HK-2 (cell line): ENCODE data around the gene TEX28.
"Not testable (repeated sequence)": the region's sequence is repeated elsewhere in the genome, so short reads cannot be mapped to it uniquely, and the experiment has no call there.

ENCODE experiments used
- DNase-seq: peaks from one replicate; pipeline ENCODE4 v3.0.0-alpha.2; 2018; ENCODE audit not compliant: unreplicated experiment

The TEX28 gene

GRCh38 chrX:154310616-154311536, 16.0 kb upstream of the TEX28 start:
- DNase-seq: no peak

- no peak for DNase-seq
Measured at GRCh38 chrX:154309041-154309775, 14.3 kb upstream of the TEX28 start.

GRCh38 chrX:154308108-154308946, 13.4 kb upstream of the TEX28 start:
- peak; percentile 59 for DNase-seq

- no peak for DNase-seq
Measured at GRCh38 chrX:154307202-154307601, 12.3 kb upstream of the TEX28 start.

- DNase-seq: no peak
Measured at GRCh38 chrX:154305541-154306205, 10.7 kb upstream of the TEX28 start.

GRCh38 chrX:154304846-154305245, 9.9 kb upstream of the TEX28 start:
- no peak for DNase-seq

GRCh38 chrX:154303476-154303875, 8.6 kb upstream of the TEX28 start:
- DNase-seq: no peak

- not testable (repeated sequence) for DNase-seq
Measured at GRCh38 chrX:154302998-154303397, 8.1 kb upstream of the TEX28 start.

GRCh38 chrX:154300816-154301215, 5.9 kb upstream of the TEX28 start:
- DNase-seq: no peak

- no peak for DNase-seq
Measured at GRCh38 chrX:154298312-154298711, 3.4 kb upstream of the TEX28 start.

GRCh38 chrX:154296731-154297130, 1.8 kb upstream of the TEX28 start:
- DNase-seq: no peak

GRCh38 chrX:154295664-154296310, 863 bp upstream of the TEX28 start, which contains the start of gene TKTL1:
Gene TKTL1 (plus strand): TSS chrX:154295795. CDS start chrX:154295860, 65 bp downstream.
- no peak for DNase-seq

GRCh38 chrX:154286406-154286805, 8.5 kb downstream of the TEX28 start:
- DNase-seq: not testable (repeated sequence)

GRCh38 chrX:154284489-154285338, 10.2 kb downstream of the TEX28 start:
- not testable (repeated sequence) for DNase-seq

GRCh38 chrX:154269245-154269644, 25.7 kb downstream of the TEX28 start:
- not testable (repeated sequence) for DNase-seq

- not testable (repeated sequence) for DNase-seq
Measured at GRCh38 chrX:154263072-154263471, 31.9 kb downstream of the TEX28 start.

- not testable (repeated sequence) for DNase-seq
Measured at GRCh38 chrX:154258711-154259110, 36.2 kb downstream of the TEX28 start.

GRCh38 chrX:154257282-154257681, 37.6 kb downstream of the TEX28 start, which contains the start of gene OPN1MW3:
Gene OPN1MW3 (plus strand): TSS chrX:154257582. CDS start chrX:154257620, 38 bp downstream.
- DNase-seq: not testable (repeated sequence)

GRCh38 chrX:154248076-154248475, 46.8 kb downstream of the TEX28 start:
- not testable (repeated sequence) for DNase-seq
